GM12873 (cell line): ENCODE measurements around the gene NDUFC1.

Source experiments
- CTCF ChIP-seq: IDR thresholded peaks from 2 replicates; pipeline ENCODE4 v1.5.1; 2012; ENCODE audit warnings: low read depth, mild to moderate bottlenecking, moderate library complexity, low read length, control low read depth; ENCODE audit not compliant: insufficient read depth; ENCODE audit errors: missing control alignments

Gene NDUFC1

GRCh38 chr4:139304920-139305319 is 2.6 kb upstream of the NDUFC1 start:
- no peak for TF ChIP-seq CTCF

- TF ChIP-seq CTCF: no peak
Observed at GRCh38 chr4:139301113-139301820, 1.0 kb downstream of the NDUFC1 start, which contains the start of gene NAA15. TSS of gene NAA15 (plus strand) at chr4:139301505. CDS start at chr4:139301778, 273 bp downstream.

GRCh38 chr4:139300431-139301112 is 1.7 kb downstream of the NDUFC1 start:
- no peak for TF ChIP-seq CTCF

- TF ChIP-seq CTCF: no peak
Observed at GRCh38 chr4:139299536-139299935, 2.7 kb downstream of the NDUFC1 start.

- TF ChIP-seq CTCF: no peak
Observed at GRCh38 chr4:139297001-139297410, 5.3 kb downstream of the NDUFC1 start.

GRCh38 chr4:139295942-139296299 is 6.4 kb downstream of the NDUFC1 start:
- no peak for TF ChIP-seq CTCF

- peak; percentile 95 for TF ChIP-seq CTCF
Observed at GRCh38 chr4:139295206-139295941, 6.9 kb downstream of the NDUFC1 start.
